Mesenteric fat pad (tissue), 1 donor: ENCODE measurements around the gene UBE2S. TPM values are rescaled to one million over a fixed set of nuclear protein-coding genes. Genes with fewer than 3 reads are reported as not detected.

Source experiments
- DNase-seq: peaks from one replicate; pipeline ENCODE4 v3.0.0-alpha.2; 2020; ENCODE audit warnings: low spot score
- total RNA-seq: library from RNA; stranded (reverse); fragmentation: NEBNext Ultra II Directional; extraction: Animal tissue kit (Norgen Biotek cat#: 25700); gene quantifications from one replicate; pipeline ENCODE4 v1.2.1, GENCODE V29; 2021
- donor health status: DM: yes; HTN: yes; CAD: no.

The UBE2S gene
- total RNA-seq, 1 donor from 2014 or later = 24.2 TPM

DNA sequence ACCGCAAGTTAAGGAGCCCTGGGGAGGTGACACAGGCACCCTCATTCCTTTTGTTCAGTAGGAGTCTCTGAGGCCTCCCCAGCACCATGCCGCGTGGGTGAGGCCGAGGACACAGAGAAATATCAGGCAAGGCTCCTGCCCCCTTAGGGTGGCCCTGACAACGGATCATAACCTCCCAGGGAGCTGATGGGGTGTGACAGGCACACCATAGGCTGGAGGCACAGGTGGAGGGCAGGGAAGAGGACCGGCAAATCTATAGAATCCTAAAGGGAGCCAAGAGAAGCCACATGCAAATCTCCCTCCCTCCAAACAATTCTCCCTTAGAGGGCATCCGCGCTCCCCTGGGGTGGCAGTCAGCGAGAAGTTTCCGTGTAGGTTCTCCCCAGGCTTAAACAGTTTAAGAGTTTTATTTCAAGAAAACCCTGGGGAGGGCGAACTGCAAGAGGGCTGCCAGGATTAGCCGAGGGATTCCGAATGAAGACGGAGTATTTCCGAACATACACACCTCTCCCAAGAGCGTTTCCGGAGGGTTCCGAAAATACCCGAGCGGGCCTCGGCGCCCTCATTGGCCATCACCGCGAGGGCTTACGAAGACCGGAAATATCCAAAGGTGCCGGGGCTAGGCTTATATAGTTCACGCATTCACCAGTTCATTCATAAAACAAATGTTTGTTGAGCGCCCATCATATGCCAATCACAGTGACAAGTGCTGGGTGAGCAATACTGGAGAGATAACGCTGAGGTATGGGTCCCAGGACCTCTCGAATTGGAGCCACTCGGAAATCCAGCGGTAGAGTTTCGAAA lies 22.5 kb downstream of the UBE2S start:
- DNase-seq = peak; percentile 96

DNA sequence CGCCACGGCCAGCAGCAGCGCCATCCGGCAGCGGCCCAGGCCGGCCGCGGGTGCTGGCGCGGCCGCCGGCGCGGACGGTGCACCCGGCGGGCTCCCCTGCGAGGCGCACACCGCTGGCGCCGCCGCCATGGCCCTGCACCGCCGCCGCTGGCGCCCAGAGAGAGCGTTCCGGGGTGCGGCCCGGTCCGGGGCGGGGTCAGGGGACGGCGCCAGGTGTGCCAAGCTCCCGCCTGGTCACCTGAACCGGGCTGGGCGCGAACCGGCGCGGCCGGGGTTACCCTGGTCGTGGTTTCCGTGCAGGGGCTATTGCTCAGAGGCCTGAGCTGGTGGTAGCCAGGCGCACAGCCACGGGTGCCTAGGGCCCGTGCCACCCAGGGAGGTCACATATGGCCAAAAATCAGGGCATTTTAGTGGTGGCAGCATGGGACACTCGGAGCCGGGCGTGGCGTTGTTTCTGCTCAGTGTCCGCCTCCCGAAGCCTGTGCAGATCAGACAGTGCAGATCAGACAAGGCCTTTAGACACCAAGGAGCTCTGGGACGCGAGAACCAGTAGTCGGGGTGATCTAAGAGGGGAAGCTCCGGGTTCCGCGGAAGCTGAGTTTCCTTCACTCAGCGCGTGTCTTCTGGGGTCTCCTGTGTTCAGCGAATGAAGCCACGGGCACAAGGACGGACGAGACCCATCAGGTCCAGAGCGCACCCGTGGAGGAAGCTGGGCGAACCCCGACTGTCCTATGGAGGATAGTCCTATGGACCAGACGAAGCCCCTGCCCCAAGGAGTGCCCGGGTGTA lies 23.3 kb downstream of the UBE2S start, which contains the start of gene TMEM238:
Gene TMEM238 (minus strand): TSS at position 162 of the 789 bp plus-strand sequence. CDS start 33 bp downstream, at position 129.
- DNase-seq = no peak

DNA sequence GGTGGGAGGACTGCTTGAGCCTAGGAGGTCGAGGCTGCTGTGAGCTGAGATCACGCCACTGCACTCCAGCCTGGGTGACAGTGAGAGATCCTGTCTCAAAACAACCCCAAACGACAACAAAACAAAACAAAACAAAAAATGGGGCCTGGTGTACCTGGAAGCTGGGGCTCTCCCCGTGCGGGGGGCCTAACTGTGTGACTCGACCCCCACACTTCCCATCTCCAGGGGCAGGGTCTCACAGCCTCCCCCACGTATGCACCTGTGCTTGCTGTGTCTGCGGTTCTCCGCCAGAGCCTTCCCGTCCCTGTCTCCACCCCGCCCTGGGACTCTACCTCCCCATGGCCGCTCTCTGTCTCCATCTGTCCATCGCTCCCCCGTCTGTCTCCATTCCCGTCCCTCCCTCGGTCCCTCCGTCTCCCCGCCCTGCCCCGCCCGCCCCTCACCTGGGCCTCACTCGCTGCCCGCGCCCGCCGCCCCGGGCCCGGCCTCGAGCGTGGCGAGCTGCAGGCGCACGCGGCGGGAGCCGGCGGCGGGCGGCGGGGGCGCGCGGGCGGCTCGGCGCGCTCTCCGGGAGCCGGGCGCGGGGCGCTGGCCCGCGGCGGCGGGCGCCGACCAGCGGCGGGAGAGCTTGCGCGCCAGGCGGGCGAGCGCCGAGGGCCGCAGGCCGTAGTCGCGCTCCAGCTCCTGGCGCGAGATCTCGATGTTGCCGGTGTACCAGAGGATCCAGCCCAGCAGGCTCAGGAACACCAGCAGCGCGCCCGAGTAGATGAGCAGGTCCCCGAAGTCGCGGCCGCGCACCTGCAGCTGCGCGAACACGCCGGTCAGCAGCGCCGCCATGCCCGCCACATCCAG lies 24.1 kb downstream of the UBE2S start:
- DNase-seq = no peak

DNA sequence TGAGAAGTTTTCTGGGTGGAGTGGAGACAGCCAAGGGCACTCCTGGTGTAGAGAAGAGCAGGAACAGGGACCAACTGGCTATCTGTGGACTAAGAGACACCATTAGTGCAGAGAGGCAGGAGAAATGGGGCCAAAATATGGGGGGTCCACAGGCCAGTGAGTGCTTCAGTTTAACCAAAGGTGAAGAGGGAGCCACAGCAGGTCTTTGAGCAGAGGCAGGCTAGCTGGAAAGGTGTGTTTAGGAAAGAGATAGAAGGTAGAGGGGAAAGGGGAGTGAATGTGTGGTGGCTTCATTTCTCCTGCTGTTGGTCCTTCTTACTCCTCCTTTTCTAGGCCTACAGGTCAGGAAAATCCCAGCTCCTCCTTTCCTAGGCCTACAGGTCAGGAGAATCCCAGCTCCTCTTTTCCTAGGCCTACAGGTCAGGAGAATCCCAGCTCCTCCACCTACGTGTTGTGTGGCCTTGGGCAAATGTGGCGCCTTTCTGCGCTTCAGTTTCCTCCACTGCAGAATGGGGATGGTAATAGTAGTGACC lies 25.0 kb downstream of the UBE2S start:
- DNase-seq = no peak

DNA sequence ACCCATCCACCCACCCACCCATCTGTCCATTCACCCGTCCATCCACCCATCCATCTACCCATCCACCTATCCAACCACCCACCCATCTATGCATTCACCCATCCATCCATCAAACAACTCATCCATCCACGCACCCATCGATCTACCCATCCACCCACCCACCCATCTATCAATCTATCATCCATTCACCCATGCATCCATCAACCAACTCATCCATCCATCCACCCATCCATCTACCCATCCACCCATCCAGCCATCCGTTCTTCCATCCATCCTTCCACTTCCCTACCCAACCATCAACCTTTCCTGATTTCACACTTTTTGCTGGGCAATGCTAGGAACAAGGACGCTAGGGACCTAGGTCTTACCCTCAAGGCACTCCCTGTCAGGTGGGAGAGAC lies 25.6 kb downstream of the UBE2S start:
- DNase-seq = no peak

DNA sequence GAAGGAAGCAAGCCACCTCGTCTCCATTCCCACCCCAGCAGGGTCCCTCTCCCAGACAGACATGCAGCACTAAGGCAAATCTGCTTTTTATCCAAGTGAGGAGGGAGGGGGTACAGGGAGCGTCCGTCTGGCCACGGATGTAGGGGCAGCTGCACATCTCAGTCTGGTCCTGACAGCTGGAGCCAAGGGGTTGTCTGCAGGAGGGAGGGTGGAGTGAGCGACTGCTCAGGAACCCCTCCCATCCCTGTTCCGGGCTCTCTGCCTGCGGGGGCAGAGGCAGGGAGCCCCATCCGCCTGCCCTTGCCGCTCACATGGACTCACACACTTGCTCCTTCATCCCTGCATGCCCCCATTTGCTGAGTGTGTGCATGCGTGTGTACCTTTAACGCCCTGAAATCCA lies 28.4 kb downstream of the UBE2S start:
- no peak for DNase-seq

DNA sequence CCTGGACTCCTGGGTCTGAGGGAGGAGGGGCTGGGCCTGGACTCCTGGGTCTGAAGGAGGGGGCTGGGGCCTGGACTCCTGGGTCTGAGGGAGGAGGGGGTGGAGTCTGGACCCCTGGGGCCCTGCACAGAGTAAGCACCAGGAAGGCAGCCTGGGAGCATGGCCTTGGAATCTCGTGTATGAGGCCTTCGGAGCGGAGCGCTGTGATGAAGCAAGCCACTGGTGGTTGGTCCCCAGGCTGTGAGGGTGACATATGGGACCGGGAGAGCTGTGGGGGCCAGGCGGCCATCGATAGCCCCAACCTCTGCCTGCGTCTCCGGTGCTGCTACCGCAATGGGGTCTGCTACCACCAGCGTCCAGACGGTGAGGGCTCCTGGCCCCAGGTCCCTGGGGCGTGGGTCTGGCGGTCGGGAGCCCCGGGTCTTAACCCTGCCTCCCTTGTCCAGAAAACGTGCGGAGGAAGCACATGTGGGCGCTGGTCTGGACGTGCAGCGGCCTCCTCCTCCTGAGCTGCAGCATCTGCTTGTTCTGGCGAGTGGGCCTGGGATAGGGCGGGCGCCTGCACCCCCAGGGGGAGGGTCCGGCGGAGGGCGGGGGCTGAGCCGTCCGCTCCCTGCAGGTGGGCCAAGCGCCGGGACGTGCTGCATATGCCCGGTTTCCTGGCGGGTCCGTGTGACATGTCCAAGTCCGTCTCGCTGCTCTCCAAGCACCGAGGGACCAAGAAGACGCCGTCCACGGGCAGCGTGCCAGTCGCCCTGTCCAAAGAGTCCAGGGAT lies 30.0 kb downstream of the UBE2S start:
- DNase-seq = no peak

DNA sequence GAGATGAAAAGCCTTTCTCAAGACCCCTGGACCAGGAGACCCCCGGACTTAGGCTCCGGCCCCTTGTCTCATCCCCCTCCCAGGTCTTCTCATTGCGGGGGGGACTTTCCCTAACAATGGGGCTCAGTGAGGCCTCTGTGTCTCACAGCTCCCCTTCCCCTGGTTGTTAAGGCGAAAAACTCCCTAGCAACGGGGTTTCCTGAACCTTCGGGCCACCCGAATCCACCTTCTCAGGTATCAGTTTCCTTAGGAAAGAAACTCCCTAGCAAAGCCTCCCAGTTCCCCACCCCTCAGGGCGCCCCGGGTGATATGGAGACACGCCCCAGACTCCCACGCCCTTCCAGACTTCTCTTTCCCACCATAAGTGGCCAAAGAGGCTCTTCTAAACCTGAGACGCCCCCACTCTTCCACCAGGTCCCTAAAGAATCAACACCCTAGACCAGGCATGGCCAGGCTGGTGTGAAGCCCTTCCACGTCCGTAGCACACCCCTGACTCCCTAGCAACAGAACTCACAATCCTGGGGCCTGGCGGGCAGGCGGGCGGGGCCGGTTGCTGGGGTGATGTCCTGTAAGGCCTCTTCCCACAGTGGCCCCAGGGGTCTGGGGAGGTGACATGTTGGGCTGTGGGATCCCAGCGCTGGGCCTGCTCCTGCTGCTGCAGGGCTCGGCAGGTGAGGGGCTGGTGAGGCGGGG lies 31.2 kb downstream of the UBE2S start, which contains the start of gene TMEM190:
Gene TMEM190 (plus strand): TSS at position 586 of the 693 bp plus-strand sequence. CDS start 28 bp downstream, at position 614.
- no peak for DNase-seq

DNA sequence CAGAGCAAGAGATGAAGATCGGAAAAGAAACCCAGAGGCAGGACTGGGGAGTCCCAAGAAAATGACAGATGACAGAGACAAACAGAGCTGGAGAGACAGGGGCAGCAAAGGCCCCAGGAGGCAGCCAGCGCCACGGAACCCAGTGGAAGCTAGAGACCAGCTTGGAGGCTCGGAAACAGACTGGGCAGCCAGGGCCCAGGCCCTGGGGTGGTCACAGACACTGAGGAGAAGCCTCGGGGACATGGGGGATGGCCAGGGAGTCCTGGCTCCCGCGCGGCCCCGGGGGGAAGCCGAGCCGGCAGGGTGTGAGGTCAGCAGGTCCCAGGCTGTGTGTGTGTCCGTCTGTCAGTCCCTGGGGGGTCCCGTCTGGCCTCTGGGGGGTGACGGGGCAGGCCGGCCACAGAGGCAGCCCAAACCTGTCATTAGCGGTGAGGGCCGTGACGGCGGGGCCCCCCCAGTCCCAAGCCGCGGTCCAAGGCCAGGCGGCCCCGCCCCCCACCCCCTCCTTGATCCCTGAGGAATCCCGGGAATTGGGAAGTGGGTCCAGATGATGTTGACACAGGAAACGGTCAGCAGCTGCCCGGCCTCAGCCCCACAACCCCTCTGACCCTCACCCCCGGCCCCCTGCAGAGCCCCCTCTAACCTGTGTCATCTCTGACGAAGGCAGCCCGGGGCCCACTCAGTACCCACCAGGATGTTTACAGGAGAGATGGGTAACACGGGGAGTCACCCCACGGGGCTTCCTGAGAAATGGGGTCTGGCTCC lies 33.4 kb downstream of the UBE2S start:
- DNase-seq = no peak

DNA sequence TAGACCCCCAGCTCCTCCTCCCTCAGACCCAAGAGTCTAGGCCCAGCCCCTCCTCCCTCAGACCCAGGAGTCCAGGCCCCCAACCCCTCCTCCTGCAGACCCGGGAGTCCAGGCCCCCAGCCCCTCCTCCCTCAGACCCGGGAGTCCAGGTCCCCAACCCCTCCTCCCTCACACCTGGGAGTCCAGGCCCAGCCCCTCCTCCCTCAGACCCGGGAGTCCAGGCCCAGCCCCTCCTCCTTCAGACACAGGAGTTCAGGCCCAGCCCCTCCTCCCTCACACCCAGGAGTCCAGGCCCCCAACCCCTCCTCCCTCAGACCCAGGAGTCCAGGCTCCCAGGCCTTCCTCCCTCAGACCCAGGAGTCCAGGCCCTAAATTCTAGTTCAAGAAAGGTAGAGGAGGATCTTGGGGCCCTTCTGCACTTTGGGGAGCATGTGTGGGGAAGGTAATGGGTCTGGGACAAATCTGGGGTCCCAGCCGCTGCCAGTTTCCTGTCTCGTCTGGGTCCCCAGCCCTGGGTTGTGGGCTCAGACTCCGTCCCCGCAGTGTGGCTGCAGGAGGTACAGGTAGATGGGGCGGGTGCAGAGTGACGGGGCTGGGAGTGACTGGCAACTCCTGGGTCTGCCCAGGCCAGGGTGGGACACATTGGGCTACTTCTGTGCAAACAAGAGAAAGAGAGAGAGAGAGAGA lies 34.1 kb downstream of the UBE2S start:
- no peak for DNase-seq

DNA sequence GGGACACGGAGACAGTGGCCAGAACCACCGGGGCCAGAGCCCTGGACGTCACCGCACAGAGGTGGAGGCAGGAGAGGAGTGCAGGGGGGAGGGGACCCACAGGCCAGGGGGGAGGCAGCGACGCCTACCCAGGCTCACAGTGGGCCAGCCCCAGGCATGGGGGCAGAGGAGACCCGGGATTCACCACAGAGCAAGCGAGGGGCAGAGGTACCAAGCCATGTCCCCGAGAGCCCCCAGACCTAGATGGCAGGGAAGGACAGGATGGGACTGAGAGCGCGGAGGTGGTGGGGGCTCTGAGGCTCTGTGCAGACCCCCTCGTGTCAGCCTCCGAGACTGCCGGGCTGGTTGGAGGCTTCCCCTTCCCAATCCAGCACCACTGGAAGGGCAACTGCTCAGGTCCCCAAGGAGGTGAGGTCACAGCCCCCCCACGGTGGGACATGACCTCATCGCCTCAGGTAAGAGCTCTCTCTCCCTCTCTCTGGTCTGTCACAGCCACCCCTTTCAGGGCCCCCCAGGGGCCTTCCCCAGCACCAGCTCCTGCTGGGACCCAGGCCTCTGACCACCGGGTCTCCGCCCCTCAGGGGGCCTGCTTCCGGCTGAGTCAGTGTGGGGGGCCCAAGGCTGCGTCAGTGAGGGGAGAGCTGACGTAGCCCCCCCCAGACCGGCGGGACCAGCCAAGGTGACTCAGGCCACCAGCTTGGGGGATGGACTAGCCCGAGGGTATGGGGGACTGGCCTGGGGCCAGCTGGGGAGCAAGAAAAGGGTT lies 35.1 kb downstream of the UBE2S start:
- DNase-seq = no peak

DNA sequence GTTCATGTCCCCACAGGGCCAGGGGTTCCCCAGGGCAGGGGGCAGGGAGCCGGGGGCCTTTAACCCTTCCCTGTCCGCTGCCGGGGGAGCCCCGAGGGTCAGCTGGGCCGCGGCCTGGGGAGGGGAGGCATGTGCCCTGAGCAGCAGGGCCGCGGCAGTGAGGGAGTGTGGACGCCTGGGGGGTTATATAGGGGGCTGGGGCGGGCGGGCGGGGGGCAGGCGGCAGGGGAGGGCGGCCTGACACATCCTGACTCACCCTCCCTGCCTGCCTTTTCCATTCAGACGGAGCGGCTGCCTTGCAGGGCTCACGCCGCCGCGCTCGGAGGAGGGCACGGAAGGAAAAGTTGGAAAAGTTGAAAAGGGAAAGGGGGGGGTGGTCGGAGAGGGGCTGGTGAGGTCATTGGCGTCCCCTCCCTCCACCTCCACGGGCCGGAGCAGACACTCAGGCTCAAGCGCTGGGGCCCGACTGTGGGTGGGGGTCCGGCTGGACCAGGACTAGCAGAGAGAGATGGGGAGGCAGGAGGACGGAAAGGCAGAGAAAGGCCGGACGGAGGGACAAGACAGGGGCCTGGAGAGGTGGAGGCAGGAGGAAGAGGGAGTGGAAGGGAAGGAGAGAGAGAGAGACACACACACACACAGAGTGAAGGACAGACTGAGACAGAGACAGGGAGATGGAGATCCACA lies 37.1 kb downstream of the UBE2S start, which contains the start of gene IL11:
Gene IL11 (minus strand): TSS at position 159 of the 684 bp plus-strand sequence. CDS start 153 bp downstream, at position 6.
- DNase-seq = no peak

DNA sequence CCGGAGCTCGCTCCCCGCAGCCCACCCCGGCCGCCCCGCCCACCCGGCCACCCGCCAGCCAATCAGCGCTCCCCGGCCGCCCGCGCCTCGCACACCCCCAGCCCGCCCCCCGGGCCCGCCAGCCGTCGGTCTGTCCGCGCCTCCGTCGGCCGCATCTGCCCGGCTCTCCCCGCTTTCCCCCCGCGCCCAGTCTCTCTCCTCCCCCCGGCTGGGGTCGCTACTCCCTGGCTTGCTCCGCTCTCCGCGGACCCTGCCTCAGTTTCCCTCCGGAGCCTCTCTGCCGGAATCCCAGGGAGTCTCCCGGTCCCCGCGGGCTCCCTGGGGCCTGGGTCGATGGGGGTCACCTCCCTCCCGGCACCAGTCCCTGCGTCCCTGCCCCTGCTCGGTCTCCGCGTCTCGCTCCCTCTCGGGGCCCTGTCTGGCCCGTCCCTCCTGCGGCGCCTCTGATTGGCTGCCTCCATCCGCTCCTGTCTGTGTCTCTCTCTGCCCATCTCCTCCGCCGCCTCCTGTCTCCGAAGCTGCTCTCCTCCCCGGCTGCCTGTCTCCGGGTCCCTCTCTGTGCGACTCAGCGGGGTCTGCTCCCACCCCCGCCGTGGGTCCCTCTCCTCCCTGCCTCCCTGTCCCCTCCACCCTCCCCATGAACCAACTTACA lies 37.8 kb downstream of the UBE2S start:
- DNase-seq = no peak

DNA sequence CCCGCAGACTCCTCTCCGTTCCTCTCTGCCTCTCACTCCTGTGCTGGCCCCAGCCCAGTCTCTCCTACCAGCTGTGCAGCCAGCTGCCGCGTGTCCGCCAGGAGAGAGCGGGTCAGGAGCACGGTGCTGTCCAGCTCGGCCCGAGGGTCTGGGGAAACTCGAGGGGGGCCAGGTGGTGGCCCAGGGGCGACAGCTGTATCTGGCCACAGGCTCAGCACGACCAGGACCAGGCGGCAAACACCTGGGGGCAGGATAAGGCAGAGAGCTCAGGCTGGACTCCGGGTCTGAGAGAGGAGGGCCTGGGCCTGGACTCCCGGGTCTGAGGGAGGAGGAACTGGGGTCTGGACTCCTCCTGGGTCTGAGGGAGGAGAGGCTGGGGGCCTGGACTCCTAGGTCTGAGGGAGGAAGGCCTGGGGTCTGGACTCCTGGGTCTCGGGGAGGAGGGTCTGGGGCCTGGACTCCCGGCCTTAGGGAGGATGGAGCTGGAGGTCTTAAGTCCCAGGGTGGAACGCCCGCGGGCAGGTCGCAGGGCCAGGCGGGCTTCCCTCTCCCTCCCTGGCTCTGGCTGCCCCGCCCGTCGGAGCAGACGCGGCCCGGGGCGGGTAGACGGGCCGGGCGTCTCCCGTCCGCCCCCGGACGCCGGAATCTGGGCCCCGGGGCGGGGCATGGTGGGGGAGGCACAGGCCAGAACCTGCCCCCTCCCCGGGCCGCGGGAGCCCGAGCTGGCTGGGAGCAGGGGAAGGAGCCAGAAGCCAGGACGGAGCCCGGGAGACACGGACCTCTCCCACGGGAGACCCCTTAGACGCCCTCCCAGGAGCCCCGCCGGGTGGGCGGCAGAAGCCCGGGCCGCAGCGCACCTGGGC lies 38.7 kb downstream of the UBE2S start:
- no peak for DNase-seq

DNA sequence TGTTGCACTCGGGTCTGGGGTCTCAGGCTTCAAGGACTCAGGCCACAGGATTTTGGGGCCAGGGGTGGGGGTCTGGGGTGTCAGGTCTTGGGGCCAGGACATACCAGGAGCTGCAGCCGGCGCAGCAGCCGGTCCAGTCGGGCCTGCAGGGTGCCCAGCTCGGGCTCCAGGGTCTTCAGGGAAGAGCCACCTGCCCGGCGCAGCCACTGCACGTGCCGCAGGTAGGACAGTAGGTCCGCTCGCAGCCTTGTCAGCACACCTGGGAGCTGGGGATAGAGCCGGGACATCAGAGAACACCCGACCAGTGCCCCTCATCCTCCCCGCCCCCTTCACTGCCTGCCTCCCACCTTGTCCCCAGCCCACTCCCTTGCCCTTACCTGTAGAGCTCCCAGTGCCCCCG lies 39.5 kb downstream of the UBE2S start:
- no peak for DNase-seq
